Measurements from ENCODE around the gene MACROH2A1. TPM values are rescaled to one million over a fixed set of nuclear protein-coding genes. Genes with fewer than 3 reads are reported as not detected.

The MACROH2A1 gene
- total and polyA plus RNA-seq, 2 of the 4 experiments (the other 2 are of a cell fraction) = 122 to 126 TPM

DNA sequence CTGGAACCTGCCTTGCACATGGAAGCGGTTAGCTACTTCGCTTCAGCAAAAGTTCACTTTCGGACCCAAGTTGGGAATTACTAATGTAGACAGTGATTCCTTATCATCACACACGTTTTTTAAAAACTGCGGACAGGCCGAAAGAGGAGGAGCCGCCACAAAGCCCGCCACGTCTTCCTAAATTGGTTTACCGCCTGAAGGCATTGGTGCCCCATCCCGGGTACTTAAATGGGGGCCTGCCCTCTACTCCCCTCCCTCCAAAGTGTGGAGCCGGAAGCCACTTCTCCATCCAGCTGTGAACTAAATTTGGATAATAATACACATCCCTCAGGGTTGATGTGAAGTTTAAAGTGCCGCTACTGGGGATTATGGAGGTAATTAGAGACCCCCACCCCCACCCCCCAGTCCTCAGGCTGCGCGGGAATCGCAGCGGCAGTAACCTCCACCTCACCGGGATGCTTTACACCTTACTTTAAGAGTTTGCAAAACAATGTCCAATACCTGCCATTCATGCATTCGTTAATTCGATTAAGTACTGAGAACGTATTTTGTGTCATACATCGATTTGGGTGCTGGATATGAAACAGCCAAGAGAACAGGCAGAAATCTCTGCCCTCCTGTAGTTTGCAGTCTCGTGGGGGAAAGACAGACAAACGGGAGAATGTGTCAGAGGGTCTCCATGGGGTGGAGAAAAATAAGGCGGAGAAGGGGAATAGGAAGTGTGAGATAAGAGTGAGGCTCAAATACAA, 937 bp upstream of the MACROH2A1 start:
- peak overlapping the region; percentile 91 for H3K27ac ChIP-seq (ENCODE audit: insufficient read depth, low read length)
- in situ Hi-C loops (cut with MboI; ENCODE audit: low sequenced_read_pairs) = no loop called here
- TF ChIP-seq, protein P1, sequence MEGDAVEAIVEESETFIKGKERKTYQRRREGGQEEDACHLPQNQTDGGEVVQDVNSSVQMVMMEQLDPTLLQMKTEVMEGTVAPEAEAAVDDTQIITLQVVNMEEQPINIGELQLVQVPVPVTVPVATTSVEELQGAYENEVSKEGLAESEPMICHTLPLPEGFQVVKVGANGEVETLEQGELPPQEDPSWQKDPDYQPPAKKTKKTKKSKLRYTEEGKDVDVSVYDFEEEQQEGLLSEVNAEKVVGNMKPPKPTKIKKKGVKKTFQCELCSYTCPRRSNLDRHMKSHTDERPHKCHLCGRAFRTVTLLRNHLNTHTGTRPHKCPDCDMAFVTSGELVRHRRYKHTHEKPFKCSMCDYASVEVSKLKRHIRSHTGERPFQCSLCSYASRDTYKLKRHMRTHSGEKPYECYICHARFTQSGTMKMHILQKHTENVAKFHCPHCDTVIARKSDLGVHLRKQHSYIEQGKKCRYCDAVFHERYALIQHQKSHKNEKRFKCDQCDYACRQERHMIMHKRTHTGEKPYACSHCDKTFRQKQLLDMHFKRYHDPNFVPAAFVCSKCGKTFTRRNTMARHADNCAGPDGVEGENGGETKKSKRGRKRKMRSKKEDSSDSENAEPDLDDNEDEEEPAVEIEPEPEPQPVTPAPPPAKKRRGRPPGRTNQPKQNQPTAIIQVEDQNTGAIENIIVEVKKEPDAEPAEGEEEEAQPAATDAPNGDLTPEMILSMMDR (conservative IDR thresholded peaks at IDR 0.05; ENCODE audit: low read depth, low read length) = no peak
- TF ChIP-seq FOS (IDR thresholded peaks at IDR 0.05; ENCODE audit: low read depth, low read length) (no peak), NFE2L2 (IDR thresholded peaks at IDR 0.05; ENCODE audit: low read depth, low read length) (no peak), CHD1 (IDR thresholded peaks at IDR 0.05; ENCODE audit: low read depth, low read length) (no peak), RFX5 (IDR thresholded peaks at IDR 0.05; ENCODE audit: low read depth, low read length) (no peak), RAD21 (IDR thresholded peaks at IDR 0.05; ENCODE audit: low read length) (no peak), BHLHE40 (IDR thresholded peaks at IDR 0.05; ENCODE audit: low read depth, low read length) (no peak), RCOR1 (IDR thresholded peaks at IDR 0.05; ENCODE audit: insufficient replicate concordance, low read length) (no peak), MXI1 (IDR thresholded peaks at IDR 0.05; ENCODE audit: borderline replicate concordance, low read depth, low read length) (no peak), POLR2A (IDR thresholded peaks at IDR 0.05; ENCODE audit: low read depth, low read length) (no peak), CEBPB (IDR thresholded peaks at IDR 0.05; ENCODE audit: low read depth, low read length) (no peak), MAZ (IDR thresholded peaks at IDR 0.05; ENCODE audit: borderline replicate concordance, low read depth, low read length) (no peak), SMC3 (IDR thresholded peaks at IDR 0.05; ENCODE audit: low read depth, low read length) (no peak)
- TF ChIP-seq, protein P2, sequence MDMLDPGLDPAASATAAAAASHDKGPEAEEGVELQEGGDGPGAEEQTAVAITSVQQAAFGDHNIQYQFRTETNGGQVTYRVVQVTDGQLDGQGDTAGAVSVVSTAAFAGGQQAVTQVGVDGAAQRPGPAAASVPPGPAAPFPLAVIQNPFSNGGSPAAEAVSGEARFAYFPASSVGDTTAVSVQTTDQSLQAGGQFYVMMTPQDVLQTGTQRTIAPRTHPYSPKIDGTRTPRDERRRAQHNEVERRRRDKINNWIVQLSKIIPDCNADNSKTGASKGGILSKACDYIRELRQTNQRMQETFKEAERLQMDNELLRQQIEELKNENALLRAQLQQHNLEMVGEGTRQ (IDR thresholded peaks at IDR 0.05; ENCODE audit: low read depth, low read length) = no peak
- TF ChIP-seq, protein P3, sequence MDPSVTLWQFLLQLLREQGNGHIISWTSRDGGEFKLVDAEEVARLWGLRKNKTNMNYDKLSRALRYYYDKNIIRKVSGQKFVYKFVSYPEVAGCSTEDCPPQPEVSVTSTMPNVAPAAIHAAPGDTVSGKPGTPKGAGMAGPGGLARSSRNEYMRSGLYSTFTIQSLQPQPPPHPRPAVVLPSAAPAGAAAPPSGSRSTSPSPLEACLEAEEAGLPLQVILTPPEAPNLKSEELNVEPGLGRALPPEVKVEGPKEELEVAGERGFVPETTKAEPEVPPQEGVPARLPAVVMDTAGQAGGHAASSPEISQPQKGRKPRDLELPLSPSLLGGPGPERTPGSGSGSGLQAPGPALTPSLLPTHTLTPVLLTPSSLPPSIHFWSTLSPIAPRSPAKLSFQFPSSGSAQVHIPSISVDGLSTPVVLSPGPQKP (IDR thresholded peaks at IDR 0.05; ENCODE audit: borderline replicate concordance, low read depth, low read length) = no peak

More for the DNA sequence above, 937 bp upstream of the MACROH2A1 start:
- Histone ChIP-seq H3K23ac (ENCODE audit: low read depth, low read length) (peak overlapping the region; percentile 74; the same call in 1 of the 2 replicates), H3K4ac (ENCODE audit: low read depth, low read length) (peak overlapping the region; percentile 98), H3K36me3 (ENCODE audit: control insufficient read depth, insufficient read depth, low read length) (no peaks in the 10 kb centered on the region), H4K5ac (ENCODE audit: low read depth, low read length) (peak overlapping the region; percentile 100), H3K9ac (ENCODE audit: low read depth, low read length) (peak overlapping the region; percentile 89), H2BK15ac (ENCODE audit: low read depth, low read length) (no peak overlapping the region), H2BK120ac (ENCODE audit: low read depth, low read length) (peak overlapping the region; percentile 86), H4K91ac (ENCODE audit: insufficient read depth, low read depth, low read length) (peak overlapping the region; percentile 93), H3K56ac (ENCODE audit: extremely low read depth, insufficient read depth, low read length) (0 out of 2 replicates have a peak overlapping the region, but pooled peaks have one; percentile 8), H2BK5ac (ENCODE audit: low read depth, low read length, poor library complexity, severe bottlenecking) (no peak overlapping the region), H3K9me1 (ENCODE audit: insufficient read depth, low read length) (peaks cover 14% of the 10 kb centered on the region), H3K9me3 (ENCODE audit: control insufficient read depth, insufficient read depth, low read length) (no peaks in the 10 kb centered on the region; the same call in 1 of the 2 replicates), H4K8ac (ENCODE audit: low read depth in 2 of 2, low read length in 2 of 2) (peak overlapping the region; percentile 99 to 100), H2AK9ac (replicated peaks; ENCODE audit: low read depth, low read length, poor library complexity) (peak overlapping the region; percentile 83), H2BK20ac (ENCODE audit: low read depth, low read length) (no peak overlapping the region), H4K20me1 (ENCODE audit: insufficient read depth, low read length) (peaks cover 33% of the 10 kb centered on the region), H3K79me1 (ENCODE audit: low read depth in 1 of 2, low read length in 2 of 2) (peaks cover 10 to 40% of the 10 kb centered on the region in 2 experiments), H2AK5ac (ENCODE audit: low read depth, low read length) (peak overlapping the region; percentile 87), H3K4me2 (ENCODE audit: low read depth, low read length) (peak overlapping the region; percentile 95), H3K18ac (ENCODE audit: low read depth, low read length) (no peak overlapping the region), H3K4me3 (ENCODE audit: insufficient read depth, low read depth, low read length) (peak overlapping the region; percentile 66), H3K27me3 (ENCODE audit: control insufficient read depth, insufficient read depth, low read length) (no peaks in the 10 kb centered on the region), H2AFZ (replicated peaks; ENCODE audit: low read length, poor library complexity) (peak overlapping the region; percentile 98), H3K14ac (replicated peaks; ENCODE audit: low read depth, low read length) (peak overlapping the region; percentile 99), H3K4me1 (ENCODE audit: control insufficient read depth, insufficient read depth, low read length) (peaks cover 10% of the 10 kb centered on the region)
- BruUV-seq (replicated peaks) = no TSS peak
- CTCF ChIA-PET = no interaction called here
- dilution Hi-C loops (cut with HindIII; ENCODE audit: low sequenced_read_pairs, unreplicated experiment) (no loop called here), intact Hi-C loops (cut with micrococcal nuclease) (no loop called here)
- POLR2A ChIA-PET (ENCODE audit: unreplicated experiment) = interaction anchor here (0.6 kb wide), 1 partner anchor 34 kb away, joined by 3 read pairs; no protein-coding TSS in a partner anchor
- WGBS, 2 experiments (ENCODE audit: extremely low coverage in 2 of 2, insufficient read length in 1 of 2) = 45% methylated on average over 10 of the region's 25 CpGs; no CpG with 5 or more reads in 1 of the 2 experiments
- DNase-seq (no peak), ATAC-seq (ENCODE audit: low read depth) (no peak)

All from IMR-90 (cell line).